HG03565 (cell line): ENCODE results near the gene PARP16.
"Not testable (repeated sequence)": the region's sequence is repeated elsewhere in the genome, so short reads cannot be mapped to it uniquely, and the experiment has no call there.

Experiments
- ATAC-seq: cut with Tn5 transposase; IDR thresholded peaks from one replicate; pipeline ENCODE4 v1.9.1; 2021; ENCODE audit warnings: mild to moderate bottlenecking, moderate library complexity; ENCODE audit not compliant: unreplicated experiment

Gene PARP16

GRCh38 chr15:65245096-65245856 lies 41.4 kb downstream of the PARP16 start:
- ATAC-seq, result no peak

- no peak for ATAC-seq
Observed at GRCh38 chr15:65244638-65245037, 42.0 kb downstream of the PARP16 start.

- not testable (repeated sequence) for ATAC-seq
Observed at GRCh38 chr15:65236443-65236842, 50.2 kb downstream of the PARP16 start.

GRCh38 chr15:65233696-65234095 lies 53.0 kb downstream of the PARP16 start:
- no peak for ATAC-seq

GRCh38 chr15:65232520-65232919 lies 54.2 kb downstream of the PARP16 start:
- ATAC-seq, result no peak

GRCh38 chr15:65231306-65231705 lies 55.4 kb downstream of the PARP16 start:
- no peak for ATAC-seq

- not testable (repeated sequence) for ATAC-seq
Observed at GRCh38 chr15:65226901-65227300, 59.8 kb downstream of the PARP16 start.

- ATAC-seq, result no peak
Observed at GRCh38 chr15:65226221-65226620, 60.5 kb downstream of the PARP16 start.

- ATAC-seq, result no peak
Observed at GRCh38 chr15:65223996-65224395, 62.7 kb downstream of the PARP16 start.

GRCh38 chr15:65222891-65223290 lies 63.8 kb downstream of the PARP16 start:
- no peak for ATAC-seq

GRCh38 chr15:65221697-65222096 lies 65.0 kb downstream of the PARP16 start:
- no peak for ATAC-seq

GRCh38 chr15:65219137-65219536 lies 67.5 kb downstream of the PARP16 start:
- ATAC-seq, result no peak

- no peak for ATAC-seq
Observed at GRCh38 chr15:65217526-65218482, 68.9 kb downstream of the PARP16 start.

- ATAC-seq, result no peak
Observed at GRCh38 chr15:65215496-65215895, 71.2 kb downstream of the PARP16 start.

GRCh38 chr15:65214010-65214409 lies 72.7 kb downstream of the PARP16 start:
- ATAC-seq, result no peak

GRCh38 chr15:65213241-65213640 lies 73.4 kb downstream of the PARP16 start:
- no peak for ATAC-seq

- no peak for ATAC-seq
Observed at GRCh38 chr15:65212097-65212496, 74.6 kb downstream of the PARP16 start.

GRCh38 chr15:65211482-65211982 lies 75.2 kb downstream of the PARP16 start:
- no peak for ATAC-seq

GRCh38 chr15:65210770-65211481 lies 75.8 kb downstream of the PARP16 start, which contains the start of gene CILP:
Gene CILP (minus strand): TSS chr15:65211473. CDS start chr15:65209755, 1,718 bp downstream.
- no peak for ATAC-seq

GRCh38 chr15:65209701-65210643 lies 76.7 kb downstream of the PARP16 start:
- ATAC-seq, result no peak
